Activated naive CD8-positive, alpha-beta T cell treated with anti-CD3 and anti-CD28 coated beads, Interleukin-2, amount 50 U/mL, for 24 hours (primary cell): Measurements from ENCODE around the gene PPIG.
"Not testable (repeated sequence)": the region's sequence is repeated elsewhere in the genome, so short reads cannot be mapped to it uniquely, and the experiment has no call there.

Source experiments
- ATAC-seq: fragments of 150-1000 bp; cut with Tn5 transposase; one replicate; pipeline ENCODE4 v1.10.0; 2021
- DNase-seq: peaks from one replicate; pipeline ENCODE4 v3.0.0; 2021
- H3K27ac Mint-ChIP-seq: one replicate; pipeline ENCODE4 v1.8.0; 2021; ENCODE audit warnings: mild to moderate bottlenecking, mixed read lengths
- H3K27me3 Mint-ChIP-seq: one replicate; pipeline ENCODE4 v1.8.0; 2021; ENCODE audit warnings: mixed read lengths
- H3K36me3 Mint-ChIP-seq: one replicate; pipeline ENCODE4 v1.8.0; 2021; ENCODE audit warnings: low read depth, mixed read lengths
- H3K4me1 Mint-ChIP-seq: one replicate; pipeline ENCODE4 v1.8.0; 2021; ENCODE audit warnings: mixed read lengths
- H3K4me3 Mint-ChIP-seq: one replicate; pipeline ENCODE4 v1.8.0; 2021; ENCODE audit warnings: mild to moderate bottlenecking, moderate library complexity, mixed read lengths
- H3K9me3 Mint-ChIP-seq: one replicate; pipeline ENCODE4 v1.8.0; 2021; ENCODE audit warnings: mixed read lengths

PPIG gene

GRCh38 chr2:169664600-169664977, 80.4 kb downstream of the PPIG start:
- no peak overlapping the region for H3K4me3 Mint-ChIP-seq
- no peak for DNase-seq

GRCh38 chr2:169664978-169665930, 81.1 kb downstream of the PPIG start:
- no peaks in the 10 kb centered on the region for H3K36me3 Mint-ChIP-seq
- H3K27me3 Mint-ChIP-seq: peaks cover 3% of the 10 kb centered on the region
- no peak overlapping the region for H3K4me3 Mint-ChIP-seq
- no peak for DNase-seq
- H3K27ac Mint-ChIP-seq: no peak overlapping the region
- no peaks in the 10 kb centered on the region for H3K9me3 Mint-ChIP-seq
- no peak for ATAC-seq
- H3K4me1 Mint-ChIP-seq: no peaks in the 10 kb centered on the region

More at GRCh38 chr2:169664600-169664977, 80.4 kb downstream of the PPIG start:
- Mint-ChIP-seq H3K9me3 (no peaks in the 10 kb centered on the region), H3K27ac (no peak overlapping the region), H3K4me1 (no peaks in the 10 kb centered on the region), H3K36me3 (no peaks in the 10 kb centered on the region), H3K27me3 (peaks cover 3% of the 10 kb centered on the region)
- no peak for ATAC-seq

DNA sequence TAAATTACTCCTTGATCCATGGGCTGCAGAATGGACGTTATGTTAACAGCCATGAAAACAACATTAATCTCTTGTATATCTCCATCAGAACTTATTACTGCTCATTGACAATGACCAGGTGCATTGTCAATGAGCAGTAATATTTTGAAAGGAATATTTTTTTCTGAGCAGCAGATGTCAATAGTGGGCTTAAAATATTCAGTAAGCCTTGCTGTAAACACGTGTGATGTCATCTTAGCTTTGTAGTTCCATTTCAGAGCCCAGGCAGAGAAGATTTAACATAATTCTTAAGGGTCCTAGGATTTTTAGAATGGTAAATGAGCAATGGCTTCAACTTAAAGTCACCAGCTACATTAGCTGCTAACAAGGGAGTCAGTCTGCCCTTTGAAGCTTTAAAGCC, 83.4 kb downstream of the PPIG start:
- H3K4me1 Mint-ChIP-seq: no peaks in the 10 kb centered on the region
- no peaks in the 10 kb centered on the region for H3K36me3 Mint-ChIP-seq
- H3K27me3 Mint-ChIP-seq: peaks cover 4% of the 10 kb centered on the region
- no peak overlapping the region for H3K27ac Mint-ChIP-seq
- DNase-seq: no peak
- H3K4me3 Mint-ChIP-seq: no peak overlapping the region
- ATAC-seq: no peak
- no peaks in the 10 kb centered on the region for H3K9me3 Mint-ChIP-seq

DNA sequence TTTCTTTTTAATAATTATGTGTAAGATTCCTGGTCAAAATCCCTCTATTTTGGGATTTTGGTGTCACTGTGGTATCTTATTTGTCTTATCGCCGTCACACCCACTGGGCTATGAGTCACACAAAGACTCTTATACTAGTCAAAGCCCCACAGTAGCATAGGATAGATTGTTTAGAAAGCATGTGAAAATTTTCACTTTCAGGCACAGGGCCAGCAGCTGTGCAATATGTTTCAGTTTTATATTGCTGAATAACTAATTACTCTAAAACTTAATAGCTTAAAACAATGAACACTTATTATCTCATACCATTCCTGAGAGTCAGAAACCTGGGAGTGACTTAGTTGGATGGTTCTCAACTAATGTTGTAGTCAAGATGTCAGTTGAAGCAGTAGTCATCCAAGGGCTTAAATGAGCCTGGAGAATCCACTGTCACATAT, 86.1 kb downstream of the PPIG start:
- Mint-ChIP-seq H3K27me3 (peaks cover 9% of the 10 kb centered on the region), H3K36me3 (no peaks in the 10 kb centered on the region), H3K27ac (no peak overlapping the region), H3K4me1 (no peaks in the 10 kb centered on the region), H3K4me3 (no peak overlapping the region), H3K9me3 (no peaks in the 10 kb centered on the region)
- DNase-seq (no peak), ATAC-seq (no peak)

DNA sequence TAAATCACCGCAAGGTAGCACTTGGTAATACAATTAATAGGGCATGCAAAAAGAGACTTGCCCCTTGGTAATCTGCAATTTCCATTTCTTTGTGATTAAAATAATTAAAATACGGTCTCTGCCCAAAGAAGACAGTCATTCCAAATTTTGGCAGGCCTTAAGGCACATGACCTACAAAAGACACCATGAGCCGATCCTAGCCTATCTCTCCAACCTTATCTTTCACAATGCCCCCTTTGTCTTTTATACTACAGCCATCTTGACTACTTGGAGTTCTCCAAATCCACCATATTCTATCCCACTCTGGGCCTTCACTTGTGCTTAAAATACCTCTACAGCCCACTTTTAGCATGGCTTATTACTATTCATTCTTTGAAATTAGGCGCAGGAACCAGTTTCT, 86.8 kb downstream of the PPIG start:
- Mint-ChIP-seq H3K27me3 (peaks cover 9% of the 10 kb centered on the region), H3K4me1 (no peaks in the 10 kb centered on the region), H3K36me3 (no peaks in the 10 kb centered on the region), H3K4me3 (no peak overlapping the region), H3K27ac (no peak overlapping the region), H3K9me3 (no peaks in the 10 kb centered on the region)
- no peak for ATAC-seq
- DNase-seq: no peak

DNA sequence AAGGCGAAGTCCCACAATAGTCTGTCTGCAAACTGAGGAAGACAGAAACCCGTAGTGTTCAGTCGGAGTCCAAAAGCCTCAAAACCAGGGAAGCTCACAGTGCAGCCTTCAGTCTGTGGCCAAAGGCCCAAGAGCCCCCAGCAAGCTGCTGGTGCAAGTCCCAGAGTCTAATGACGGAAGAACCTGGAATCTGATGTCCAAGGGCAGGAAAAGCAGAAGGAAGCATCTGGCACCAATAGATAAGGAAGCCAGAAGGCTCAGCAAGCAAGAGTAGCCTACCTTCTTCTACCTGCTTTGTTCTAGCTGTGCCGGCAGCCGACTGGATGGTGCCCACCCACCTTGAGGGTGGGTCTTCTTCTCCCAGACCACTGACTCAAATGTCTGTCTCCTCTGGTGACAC, 88.3 kb downstream of the PPIG start:
- DNase-seq (no peak), ATAC-seq (no peak)
- no peaks in the 10 kb centered on the region for H3K4me1 Mint-ChIP-seq

GRCh38 chr2:169673106-169673505, 89.0 kb downstream of the PPIG start:
- H3K9me3 Mint-ChIP-seq: no peaks in the 10 kb centered on the region
- DNase-seq (no peak), ATAC-seq (no peak)
- no peak overlapping the region for H3K27ac Mint-ChIP-seq
- H3K4me3 Mint-ChIP-seq: no peak overlapping the region
- no peaks in the 10 kb centered on the region for H3K36me3 Mint-ChIP-seq
- H3K27me3 Mint-ChIP-seq: peaks cover 9% of the 10 kb centered on the region
- no peaks in the 10 kb centered on the region for H3K4me1 Mint-ChIP-seq

More for the DNA sequence above, 88.3 kb downstream of the PPIG start:
- Mint-ChIP-seq H3K36me3 (no peaks in the 10 kb centered on the region), H3K9me3 (no peaks in the 10 kb centered on the region), H3K27me3 (peaks cover 9% of the 10 kb centered on the region), H3K27ac (no peak overlapping the region), H3K4me3 (no peak overlapping the region)

DNA sequence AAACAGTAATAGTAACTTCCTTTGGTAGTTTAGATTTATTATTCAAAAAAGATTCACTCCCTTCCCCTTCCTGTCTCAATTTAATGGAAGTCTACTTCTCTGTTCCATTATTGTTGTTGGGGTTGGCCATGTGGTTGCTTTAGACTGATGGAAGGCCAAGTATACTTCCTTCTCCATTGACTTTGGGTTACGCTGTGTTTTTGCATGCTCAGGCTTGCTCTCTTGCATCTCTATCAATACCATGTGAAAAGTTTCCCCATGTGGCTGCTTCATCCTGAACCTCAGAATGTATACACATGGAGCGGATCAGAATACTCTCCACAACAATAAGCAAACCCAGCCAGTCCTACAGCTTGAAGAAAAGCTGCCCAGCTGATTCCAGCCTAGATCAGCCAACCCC, 89.8 kb downstream of the PPIG start:
- peaks cover 9% of the 10 kb centered on the region for H3K27me3 Mint-ChIP-seq
- no peaks in the 10 kb centered on the region for H3K4me1 Mint-ChIP-seq
- DNase-seq: no peak
- no peak for ATAC-seq
- H3K27ac Mint-ChIP-seq: no peak overlapping the region
- H3K36me3 Mint-ChIP-seq: no peaks in the 10 kb centered on the region
- H3K4me3 Mint-ChIP-seq: no peak overlapping the region
- H3K9me3 Mint-ChIP-seq: no peaks in the 10 kb centered on the region

GRCh38 chr2:169676357-169676756, 92.2 kb downstream of the PPIG start:
- Mint-ChIP-seq H3K4me1 (no peaks in the 10 kb centered on the region), H3K4me3 (no peak overlapping the region), H3K36me3 (no peaks in the 10 kb centered on the region), H3K27me3 (peaks cover 9% of the 10 kb centered on the region), H3K9me3 (no peaks in the 10 kb centered on the region), H3K27ac (no peak overlapping the region)
- ATAC-seq (no peak), DNase-seq (no peak)

- DNase-seq (no peak), ATAC-seq (no peak)
- Mint-ChIP-seq H3K27me3 (peaks cover 9% of the 10 kb centered on the region), H3K27ac (no peak overlapping the region), H3K4me1 (no peaks in the 10 kb centered on the region), H3K4me3 (no peak overlapping the region), H3K9me3 (no peaks in the 10 kb centered on the region), H3K36me3 (no peaks in the 10 kb centered on the region)
Observed at GRCh38 chr2:169676850-169677249, 92.7 kb downstream of the PPIG start.

DNA sequence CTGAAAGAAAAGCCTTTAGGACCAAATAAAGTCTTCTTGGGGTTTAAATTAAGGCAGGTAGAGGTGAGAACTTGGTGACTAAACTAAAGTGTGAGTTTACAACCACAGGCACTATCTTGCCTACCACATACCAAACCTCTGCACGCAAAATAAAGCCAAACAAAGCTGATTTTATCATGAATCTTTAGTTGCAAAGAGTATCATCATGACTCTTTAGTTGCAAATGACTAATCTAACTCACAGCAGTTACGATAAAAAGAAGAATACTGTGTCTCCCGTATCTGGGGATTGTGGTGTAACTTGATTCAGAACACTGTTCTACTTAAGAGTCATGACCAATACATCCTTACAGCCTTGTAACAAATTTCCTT, 98.9 kb downstream of the PPIG start:
- Mint-ChIP-seq H3K9me3 (no peaks in the 10 kb centered on the region), H3K27ac (no peak overlapping the region), H3K4me1 (peaks cover 13% of the 10 kb centered on the region), H3K27me3 (no peaks in the 10 kb centered on the region), H3K36me3 (no peaks in the 10 kb centered on the region), H3K4me3 (no peak overlapping the region)
- DNase-seq (no peak), ATAC-seq (peak; percentile 96)

DNA sequence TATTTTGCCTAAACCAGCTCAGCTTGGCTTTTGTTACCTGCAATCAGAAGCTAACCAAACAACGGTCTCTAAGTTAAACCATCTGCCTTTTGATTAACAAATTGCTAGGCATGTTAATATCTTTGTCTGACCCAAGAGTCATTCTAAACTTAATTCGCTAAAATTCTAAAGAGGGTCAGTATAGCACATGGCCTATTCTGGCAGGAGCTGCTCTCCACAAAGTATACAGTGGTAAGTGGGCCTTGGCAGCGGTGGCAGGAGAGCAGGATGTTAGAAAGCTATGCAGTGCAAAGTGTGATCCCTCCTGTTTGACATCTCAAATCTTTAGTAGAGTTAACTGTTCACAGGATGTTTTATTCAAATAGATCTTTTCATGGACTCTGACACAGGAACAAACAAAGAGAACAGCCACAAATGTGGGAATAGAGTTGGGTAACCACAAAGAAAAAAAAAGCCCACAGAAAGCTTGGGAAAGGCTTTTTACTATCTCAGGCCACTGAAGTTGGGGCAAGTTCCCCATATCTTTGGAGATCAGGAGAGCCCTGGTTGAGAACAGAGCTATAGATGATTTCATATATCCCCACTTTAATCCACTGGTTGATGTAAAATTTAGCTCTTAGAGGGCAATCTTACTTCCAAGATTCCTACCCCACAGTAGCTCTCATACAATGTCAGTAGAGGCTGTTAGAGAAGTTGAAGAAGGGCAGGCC, 99.4 kb downstream of the PPIG start:
- Mint-ChIP-seq H3K27ac (no peak overlapping the region), H3K4me3 (no peak overlapping the region), H3K9me3 (peaks cover 4% of the 10 kb centered on the region), H3K36me3 (peaks cover 4% of the 10 kb centered on the region), H3K4me1 (peaks cover 13% of the 10 kb centered on the region), H3K27me3 (no peaks in the 10 kb centered on the region)
- peak; percentile 34 for ATAC-seq
- no peak for DNase-seq

- H3K27ac Mint-ChIP-seq: no peak overlapping the region
Observed at GRCh38 chr2:169684135-169684565, 100.0 kb downstream of the PPIG start.

GRCh38 chr2:169684712-169685111, 100.6 kb downstream of the PPIG start:
- DNase-seq, H3K9me3 Mint-ChIP-seq, H3K27ac Mint-ChIP-seq, H3K4me3 Mint-ChIP-seq, ATAC-seq, H3K27me3 Mint-ChIP-seq, H3K36me3 Mint-ChIP-seq: not testable (repeated sequence)
- peaks cover 13% of the 10 kb centered on the region for H3K4me1 Mint-ChIP-seq

More at GRCh38 chr2:169684135-169684565, 100.0 kb downstream of the PPIG start:
- H3K9me3 Mint-ChIP-seq: peaks cover 7% of the 10 kb centered on the region
- H3K36me3 Mint-ChIP-seq: peaks cover 4% of the 10 kb centered on the region
- H3K4me3 Mint-ChIP-seq: no peak overlapping the region
- H3K4me1 Mint-ChIP-seq: peaks cover 13% of the 10 kb centered on the region
- DNase-seq (no peak), ATAC-seq (no peak)
- H3K27me3 Mint-ChIP-seq: no peaks in the 10 kb centered on the region

- not testable (repeated sequence) for DNase-seq, H3K36me3 Mint-ChIP-seq, H3K27ac Mint-ChIP-seq, ATAC-seq, H3K27me3 Mint-ChIP-seq, H3K4me3 Mint-ChIP-seq
- Mint-ChIP-seq H3K4me1 (peaks cover 13% of the 10 kb centered on the region), H3K9me3 (peaks cover 19% of the 10 kb centered on the region)
Observed at GRCh38 chr2:169686825-169687224, 102.7 kb downstream of the PPIG start.
